Ishikawa (cell line): ENCODE measurements around the gene VIPR2.

ENCODE experiments used
- CEBPB ChIP-seq: IDR thresholded peaks from 2 replicates; pipeline ENCODE4 v1.6.1; 2012
- CREB1 ChIP-seq: IDR thresholded peaks from 2 replicates; pipeline ENCODE4 v1.6.1; 2012; ENCODE audit warnings: low read depth
- EGR1 ChIP-seq: IDR thresholded peaks from 2 replicates; pipeline ENCODE4 v1.6.1; 2012
- EP300 ChIP-seq: IDR thresholded peaks from 2 replicates; pipeline ENCODE4 v1.6.1; 2012; ENCODE audit warnings: borderline replicate concordance
- FOXM1 ChIP-seq: IDR thresholded peaks from 2 replicates; pipeline ENCODE4 v1.6.1; 2012; ENCODE audit warnings: low read depth, borderline replicate concordance
- NFIC ChIP-seq: IDR thresholded peaks from 2 replicates; pipeline ENCODE4 v1.6.1; 2012
- RAD21 ChIP-seq: IDR thresholded peaks from 2 replicates; pipeline ENCODE4 v1.6.1; 2012; ENCODE audit warnings: low read depth
- TAF1 ChIP-seq: IDR thresholded peaks from 2 replicates; pipeline ENCODE4 v1.6.1; 2012; ENCODE audit warnings: low read depth, mild to moderate bottlenecking
- TCF12 ChIP-seq: IDR thresholded peaks from 2 replicates; pipeline ENCODE4 v1.6.1; 2012; ENCODE audit warnings: low read depth
- TEAD4 ChIP-seq: IDR thresholded peaks from 2 replicates; pipeline ENCODE4 v1.6.1; 2012
- USF1 ChIP-seq: IDR thresholded peaks from 2 replicates; pipeline ENCODE4 v1.6.1; 2012
- YY1 ChIP-seq: IDR thresholded peaks from 2 replicates; pipeline ENCODE4 v1.6.1; 2012; ENCODE audit warnings: low read depth
- ZBTB7A ChIP-seq: IDR thresholded peaks from 2 replicates; pipeline ENCODE4 v1.6.1; 2012; ENCODE audit warnings: low read depth
- TF ChIP-seq, protein P1 (sequence below): IDR thresholded peaks from 2 replicates; pipeline ENCODE4 v1.6.1; 2012
- TF ChIP-seq, protein P2 (sequence below): IDR thresholded peaks from 2 replicates; pipeline ENCODE4 v1.6.1; 2012; ENCODE audit warnings: low read depth, mild to moderate bottlenecking

Gene VIPR2

GRCh38 chr7:159191236-159191635 lies 46.6 kb upstream of the VIPR2 start:
- TF ChIP-seq EP300 (no peak), EGR1 (no peak), TEAD4 (no peak), YY1 (no peak), CEBPB (no peak), USF1 (no peak), FOXM1 (no peak), ZBTB7A (no peak)
- TF ChIP-seq, protein P1, sequence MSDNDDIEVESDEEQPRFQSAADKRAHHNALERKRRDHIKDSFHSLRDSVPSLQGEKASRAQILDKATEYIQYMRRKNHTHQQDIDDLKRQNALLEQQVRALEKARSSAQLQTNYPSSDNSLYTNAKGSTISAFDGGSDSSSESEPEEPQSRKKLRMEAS = no peak
- TF ChIP-seq, protein P2, sequence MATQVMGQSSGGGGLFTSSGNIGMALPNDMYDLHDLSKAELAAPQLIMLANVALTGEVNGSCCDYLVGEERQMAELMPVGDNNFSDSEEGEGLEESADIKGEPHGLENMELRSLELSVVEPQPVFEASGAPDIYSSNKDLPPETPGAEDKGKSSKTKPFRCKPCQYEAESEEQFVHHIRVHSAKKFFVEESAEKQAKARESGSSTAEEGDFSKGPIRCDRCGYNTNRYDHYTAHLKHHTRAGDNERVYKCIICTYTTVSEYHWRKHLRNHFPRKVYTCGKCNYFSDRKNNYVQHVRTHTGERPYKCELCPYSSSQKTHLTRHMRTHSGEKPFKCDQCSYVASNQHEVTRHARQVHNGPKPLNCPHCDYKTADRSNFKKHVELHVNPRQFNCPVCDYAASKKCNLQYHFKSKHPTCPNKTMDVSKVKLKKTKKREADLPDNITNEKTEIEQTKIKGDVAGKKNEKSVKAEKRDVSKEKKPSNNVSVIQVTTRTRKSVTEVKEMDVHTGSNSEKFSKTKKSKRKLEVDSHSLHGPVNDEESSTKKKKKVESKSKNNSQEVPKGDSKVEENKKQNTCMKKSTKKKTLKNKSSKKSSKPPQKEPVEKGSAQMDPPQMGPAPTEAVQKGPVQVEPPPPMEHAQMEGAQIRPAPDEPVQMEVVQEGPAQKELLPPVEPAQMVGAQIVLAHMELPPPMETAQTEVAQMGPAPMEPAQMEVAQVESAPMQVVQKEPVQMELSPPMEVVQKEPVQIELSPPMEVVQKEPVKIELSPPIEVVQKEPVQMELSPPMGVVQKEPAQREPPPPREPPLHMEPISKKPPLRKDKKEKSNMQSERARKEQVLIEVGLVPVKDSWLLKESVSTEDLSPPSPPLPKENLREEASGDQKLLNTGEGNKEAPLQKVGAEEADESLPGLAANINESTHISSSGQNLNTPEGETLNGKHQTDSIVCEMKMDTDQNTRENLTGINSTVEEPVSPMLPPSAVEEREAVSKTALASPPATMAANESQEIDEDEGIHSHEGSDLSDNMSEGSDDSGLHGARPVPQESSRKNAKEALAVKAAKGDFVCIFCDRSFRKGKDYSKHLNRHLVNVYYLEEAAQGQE = no peak

DNA sequence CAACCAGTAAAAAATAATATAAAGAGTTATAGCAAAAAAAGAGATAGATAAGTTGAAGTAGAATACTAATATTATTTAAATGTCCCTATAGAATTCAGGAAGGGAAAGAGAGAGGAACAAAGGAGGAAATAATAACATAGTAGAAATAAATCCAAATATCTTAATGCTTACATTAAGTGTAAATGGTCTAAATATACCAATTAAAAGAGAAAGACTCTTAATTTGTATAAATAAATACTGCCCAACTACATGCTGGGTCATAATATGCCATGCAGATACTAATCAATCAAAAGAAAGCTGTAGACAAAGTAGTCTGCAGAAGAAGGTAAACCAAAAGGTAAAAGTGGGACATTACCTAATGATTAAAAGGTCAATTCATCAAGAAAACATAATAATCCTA lies 43.3 kb upstream of the VIPR2 start:
- TF ChIP-seq USF1 (no peak), TAF1 (no peak), ZBTB7A (no peak)

GRCh38 chr7:159179241-159179640 lies 34.6 kb upstream of the VIPR2 start:
- TF ChIP-seq NFIC (no peak), TCF12 (no peak), EP300 (no peak), YY1 (no peak), CEBPB (no peak), TAF1 (no peak), ZBTB7A (no peak), USF1 (no peak), EGR1 (no peak), TEAD4 (no peak)
- TF ChIP-seq, protein P1 = no peak
- TF ChIP-seq, protein P2 = no peak

GRCh38 chr7:159177284-159177953 lies 32.8 kb upstream of the VIPR2 start:
- no peak for TF ChIP-seq EGR1
- TF ChIP-seq TEAD4 = no peak
- TF ChIP-seq, protein P2 = no peak
- no peak for TF ChIP-seq TAF1
- no peak for TF ChIP-seq YY1
- TF ChIP-seq, protein P1 = no peak
- TF ChIP-seq ZBTB7A = no peak
- TF ChIP-seq CREB1 = no peak
- no peak for TF ChIP-seq USF1
- TF ChIP-seq NFIC = no peak
- TF ChIP-seq TCF12 = no peak
- TF ChIP-seq RAD21 = no peak
